Measurements from ENCODE around the gene IL31RA.

DNA sequence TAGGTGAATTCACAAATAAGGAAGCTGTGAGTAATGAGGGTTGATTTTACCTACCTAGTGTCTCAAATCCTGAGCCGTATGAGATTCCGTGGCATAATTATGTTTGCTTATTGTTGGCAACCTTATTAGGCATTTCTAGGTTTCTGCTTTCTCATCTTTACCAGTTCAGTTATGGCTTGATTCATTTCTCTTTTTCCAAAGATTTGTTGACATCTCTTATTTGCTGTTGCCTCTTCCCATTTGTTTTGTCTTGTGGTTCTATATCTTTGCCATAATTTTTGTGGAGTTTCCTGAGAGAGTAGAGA is 470 bp downstream of the IL31RA start:
- TF ChIP-seq CTCF (IDR thresholded peaks at IDR 0.05): no peak
- TF ChIP-seq POLR2AphosphoS5 (IDR thresholded peaks at IDR 0.05): no peak
- no peak for TF ChIP-seq EP300 (IDR thresholded peaks at IDR 0.05)
- no peak for TF ChIP-seq POLR2A (IDR thresholded peaks at IDR 0.05; ENCODE audit: low read depth)
